ENCODE data around the gene KLK13.

DNA sequence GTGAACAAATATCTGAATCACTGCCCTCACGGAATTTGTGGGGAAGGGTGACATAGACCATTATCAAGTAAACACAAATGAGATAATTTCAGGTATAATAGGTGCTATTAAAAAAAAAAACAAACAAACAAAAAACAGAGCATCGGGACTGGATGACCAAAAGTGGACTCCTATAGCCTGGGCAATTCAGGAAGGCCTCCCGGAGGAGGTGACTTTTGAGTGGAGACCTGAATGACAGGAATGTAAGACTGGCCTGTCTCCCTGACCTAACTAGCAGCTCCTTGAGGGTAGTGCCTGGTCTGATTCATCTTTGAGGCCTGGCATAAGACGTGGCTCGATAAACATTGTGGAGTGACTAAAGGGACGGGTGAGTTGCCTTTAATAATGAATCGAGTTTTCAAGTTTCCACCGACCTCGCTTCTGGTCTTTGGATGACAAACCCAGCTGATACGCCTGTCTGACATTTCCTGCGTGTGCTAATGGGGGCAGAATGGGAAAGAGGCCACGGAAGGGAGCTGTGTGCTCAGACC lies 52.2 kb downstream of the KLK13 start:
- no peak for TF ChIP-seq POLR2A (IDR thresholded peaks at IDR 0.05)
- no peak for TF ChIP-seq CTCF (IDR thresholded peaks at IDR 0.05 in 8 of 11, conservative IDR thresholded peaks at IDR 0.05 in 3 of 11)
